ENCODE results near the gene ZNF621.
A peak's percentile ranks its signal among the peaks of the same experiment; 100 is the strongest.

ZNF621 gene

GRCh38 chr3:40585381-40586016 lies 60.7 kb downstream of the ZNF621 start:
- H3K9me2 ChIP-seq (ENCODE audit: low read depth, low read length) = no peaks in the 10 kb centered on the region

GRCh38 chr3:40586901-40587300 lies 62.1 kb downstream of the ZNF621 start:
- no peaks in the 10 kb centered on the region for H3F3A ChIP-seq (ENCODE audit: insufficient read depth, low read length)
- H3K4me3 ChIP-seq (ENCODE audit: low read depth, low read length, poor library complexity, severe bottlenecking) = no peak overlapping the region
- no peaks in the 10 kb centered on the region for H3K9me3 ChIP-seq (ENCODE audit: low read length)
- H3K9ac ChIP-seq (ENCODE audit: low read length) = no peak overlapping the region
- no peaks in the 10 kb centered on the region for H3K4me1 ChIP-seq (ENCODE audit: insufficient read depth, low read length, severe bottlenecking)
- no peaks in the 10 kb centered on the region for H3K79me2 ChIP-seq (ENCODE audit: insufficient read depth, low read length)
- no peaks in the 10 kb centered on the region for H3K27me3 ChIP-seq (ENCODE audit: insufficient read depth, low read length)
- no peaks in the 10 kb centered on the region for H4K20me1 ChIP-seq (ENCODE audit: insufficient read depth, low read length)
- H3K36me3 ChIP-seq (ENCODE audit: insufficient read depth, low read length) = no peaks in the 10 kb centered on the region
- TF ChIP-seq CTCF (IDR thresholded peaks at IDR 0.05; ENCODE audit: low read length) = no peak
- TF ChIP-seq EZH2 (IDR thresholded peaks at IDR 0.05; ENCODE audit: borderline replicate concordance, low read length) = no peak
- no peak overlapping the region for H3K4me2 ChIP-seq (ENCODE audit: low read length)
- H3K9me2 ChIP-seq (ENCODE audit: low read depth, low read length) = no peaks in the 10 kb centered on the region
- H3K27ac ChIP-seq (ENCODE audit: low read depth, low read length, poor library complexity, severe bottlenecking) = no peak overlapping the region
- H2AFZ ChIP-seq (ENCODE audit: low read length) = no peak overlapping the region

More at GRCh38 chr3:40585381-40586016, 60.7 kb downstream of the ZNF621 start:
- Histone ChIP-seq H3K79me2 (ENCODE audit: insufficient read depth, low read length) (no peaks in the 10 kb centered on the region), H2AFZ (ENCODE audit: low read length) (no peak overlapping the region), H3K9me3 (ENCODE audit: low read length) (no peaks in the 10 kb centered on the region), H3K36me3 (ENCODE audit: insufficient read depth, low read length) (no peaks in the 10 kb centered on the region), H3K4me1 (ENCODE audit: insufficient read depth, low read length, severe bottlenecking) (no peaks in the 10 kb centered on the region), H3K27me3 (ENCODE audit: insufficient read depth, low read length) (no peaks in the 10 kb centered on the region), H3F3A (ENCODE audit: insufficient read depth, low read length) (no peaks in the 10 kb centered on the region), H3K4me3 (ENCODE audit: low read depth, low read length, poor library complexity, severe bottlenecking) (no peak overlapping the region), H4K20me1 (ENCODE audit: insufficient read depth, low read length) (no peaks in the 10 kb centered on the region), H3K9ac (ENCODE audit: low read length) (no peak overlapping the region), H3K4me2 (ENCODE audit: low read length) (no peak overlapping the region), H3K27ac (ENCODE audit: low read depth, low read length, poor library complexity, severe bottlenecking) (no peak overlapping the region)
- TF ChIP-seq EZH2 (IDR thresholded peaks at IDR 0.05; ENCODE audit: borderline replicate concordance, low read length) (no peak), CTCF (IDR thresholded peaks at IDR 0.05; ENCODE audit: low read length) (no peak)

- Histone ChIP-seq H3K9ac (ENCODE audit: low read length) (no peak overlapping the region), H3K4me2 (ENCODE audit: low read length) (no peak overlapping the region), H4K20me1 (ENCODE audit: insufficient read depth, low read length) (no peaks in the 10 kb centered on the region), H3K79me2 (ENCODE audit: insufficient read depth, low read length) (no peaks in the 10 kb centered on the region), H3K9me3 (ENCODE audit: low read length) (no peaks in the 10 kb centered on the region), H3K9me2 (ENCODE audit: low read depth, low read length) (no peaks in the 10 kb centered on the region), H3K27ac (ENCODE audit: low read depth, low read length, poor library complexity, severe bottlenecking) (no peak overlapping the region), H3K27me3 (ENCODE audit: insufficient read depth, low read length) (no peaks in the 10 kb centered on the region), H2AFZ (ENCODE audit: low read length) (no peak overlapping the region), H3K4me3 (ENCODE audit: low read depth, low read length, poor library complexity, severe bottlenecking) (no peak overlapping the region), H3K4me1 (ENCODE audit: insufficient read depth, low read length, severe bottlenecking) (no peaks in the 10 kb centered on the region), H3K36me3 (ENCODE audit: insufficient read depth, low read length) (no peaks in the 10 kb centered on the region), H3F3A (ENCODE audit: insufficient read depth, low read length) (no peaks in the 10 kb centered on the region)
- TF ChIP-seq EZH2 (IDR thresholded peaks at IDR 0.05; ENCODE audit: borderline replicate concordance, low read length) (no peak), CTCF (IDR thresholded peaks at IDR 0.05; ENCODE audit: low read length) (peak; percentile 46; the same call in 1 of the 2 replicates)
Measured at GRCh38 chr3:40588406-40588805, 63.6 kb downstream of the ZNF621 start.
